B cell (primary cell): Measurements from ENCODE around the gene GCN1.

ENCODE experiments used
- EZH2 ChIP-seq: IDR thresholded peaks from 2 replicates; pipeline ENCODE4 v1.6.1; 2012; ENCODE audit warnings: borderline replicate concordance, low read depth, mild to moderate bottlenecking, moderate library complexity, low read length; ENCODE audit not compliant: insufficient read depth, poor library complexity, severe bottlenecking
- TF ChIP-seq, protein P1 (sequence below): fragments of 200-600 bp; IDR thresholded peaks from one replicate; pipeline ENCODE4 v1.8.0; 2022; ENCODE audit warnings: antibody characterized with exemption, mild to moderate bottlenecking

- TF ChIP-seq, protein P1, sequence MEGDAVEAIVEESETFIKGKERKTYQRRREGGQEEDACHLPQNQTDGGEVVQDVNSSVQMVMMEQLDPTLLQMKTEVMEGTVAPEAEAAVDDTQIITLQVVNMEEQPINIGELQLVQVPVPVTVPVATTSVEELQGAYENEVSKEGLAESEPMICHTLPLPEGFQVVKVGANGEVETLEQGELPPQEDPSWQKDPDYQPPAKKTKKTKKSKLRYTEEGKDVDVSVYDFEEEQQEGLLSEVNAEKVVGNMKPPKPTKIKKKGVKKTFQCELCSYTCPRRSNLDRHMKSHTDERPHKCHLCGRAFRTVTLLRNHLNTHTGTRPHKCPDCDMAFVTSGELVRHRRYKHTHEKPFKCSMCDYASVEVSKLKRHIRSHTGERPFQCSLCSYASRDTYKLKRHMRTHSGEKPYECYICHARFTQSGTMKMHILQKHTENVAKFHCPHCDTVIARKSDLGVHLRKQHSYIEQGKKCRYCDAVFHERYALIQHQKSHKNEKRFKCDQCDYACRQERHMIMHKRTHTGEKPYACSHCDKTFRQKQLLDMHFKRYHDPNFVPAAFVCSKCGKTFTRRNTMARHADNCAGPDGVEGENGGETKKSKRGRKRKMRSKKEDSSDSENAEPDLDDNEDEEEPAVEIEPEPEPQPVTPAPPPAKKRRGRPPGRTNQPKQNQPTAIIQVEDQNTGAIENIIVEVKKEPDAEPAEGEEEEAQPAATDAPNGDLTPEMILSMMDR: no peak
- TF ChIP-seq EZH2: no peak
These were observed 58.3 kb downstream of the GCN1 start for GRCh38 chr12:120136093-120136770.
